Transverse colon (tissue), 4 donors: ENCODE results near the gene FASTKD1.

Source experiments
- CTCF ChIP-seq, 5 experiments: fragments of 200-600 bp in 3 of 5; fragments of 450-650 bp in 2 of 5; sonication (generic) in 3 of 5; IDR thresholded peaks; 1 replicate in 2 of 5; 2 replicates in 3 of 5; pipeline ENCODE4 v1.5.1; 2016 to 2017; ENCODE audit warnings: antibody characterized with exemption in 5 of 5, inconsistent platforms in 3 of 5, mild to moderate bottlenecking in 2 of 5, moderate library complexity in 1 of 5
- POLR2A ChIP-seq: fragments of 450-650 bp; IDR thresholded peaks from one replicate; pipeline ENCODE4 v1.6.1; 2016; ENCODE audit warnings: antibody characterized with exemption, mild to moderate bottlenecking, moderate library complexity
- POLR2AphosphoS5 ChIP-seq, 3 donors: sonication (generic); formaldehyde crosslinking; IDR thresholded peaks; one replicate each; pipeline ENCODE4 v1.6.1; 2016; ENCODE audit warnings: antibody characterized with exemption in 3 of 3

GRCh38 chr2:169520896-169521295, 52.8 kb downstream of the FASTKD1 start:
- no peak for TF ChIP-seq CTCF (IDR thresholded peaks at IDR 0.05)
- no peak for TF ChIP-seq POLR2AphosphoS5 (IDR thresholded peaks at IDR 0.05)
- no peak for TF ChIP-seq POLR2A
